Fibroblast of pulmonary artery (primary cell): Measurements from ENCODE around the gene ATP9B.

Experiments used
- DNase-seq: peaks from one replicate; pipeline ENCODE4 v3.0.0-alpha.2; 2010; ENCODE audit warnings: low read depth
- H3K4me3 ChIP-seq: replicated peaks from 2 replicates; pipeline ENCODE4 v1.5.1; 2011; ENCODE audit warnings: low read depth, mild to moderate bottlenecking, control low read depth, low read length, moderate library complexity
- TF ChIP-seq, protein P1 (sequence below): IDR thresholded peaks from 2 replicates; pipeline ENCODE4 v1.5.1; 2011; ENCODE audit warnings: mild to moderate bottlenecking, control low read depth, low read length, inconsistent platforms; ENCODE audit errors: missing control alignments

ATP9B gene

DNA sequence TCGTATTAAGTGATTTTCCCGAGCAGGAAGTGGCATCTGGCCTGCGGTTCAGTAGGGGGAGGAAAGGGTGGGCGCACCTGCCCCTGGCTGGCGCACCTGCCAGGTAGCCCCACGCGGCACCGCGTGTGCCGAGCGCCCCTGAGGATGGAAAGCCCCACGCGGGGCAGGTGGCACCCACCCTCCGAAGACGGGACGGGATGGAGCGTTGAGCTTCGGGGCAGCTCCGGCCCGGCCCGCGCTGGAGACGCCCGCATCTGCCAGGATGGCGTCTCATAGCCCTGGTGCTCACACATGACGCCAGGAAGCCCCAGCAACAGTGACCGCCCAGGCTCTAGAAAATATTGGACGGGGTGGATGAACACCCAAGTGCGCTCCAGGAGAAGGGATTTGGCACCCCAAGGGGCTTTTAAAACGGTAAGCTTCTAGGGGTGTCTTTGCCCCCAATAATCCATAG lies 324.0 kb downstream of the ATP9B start:
- no peak for DNase-seq
- peak overlapping the region; percentile 47 for H3K4me3 ChIP-seq
- TF ChIP-seq, protein P1, sequence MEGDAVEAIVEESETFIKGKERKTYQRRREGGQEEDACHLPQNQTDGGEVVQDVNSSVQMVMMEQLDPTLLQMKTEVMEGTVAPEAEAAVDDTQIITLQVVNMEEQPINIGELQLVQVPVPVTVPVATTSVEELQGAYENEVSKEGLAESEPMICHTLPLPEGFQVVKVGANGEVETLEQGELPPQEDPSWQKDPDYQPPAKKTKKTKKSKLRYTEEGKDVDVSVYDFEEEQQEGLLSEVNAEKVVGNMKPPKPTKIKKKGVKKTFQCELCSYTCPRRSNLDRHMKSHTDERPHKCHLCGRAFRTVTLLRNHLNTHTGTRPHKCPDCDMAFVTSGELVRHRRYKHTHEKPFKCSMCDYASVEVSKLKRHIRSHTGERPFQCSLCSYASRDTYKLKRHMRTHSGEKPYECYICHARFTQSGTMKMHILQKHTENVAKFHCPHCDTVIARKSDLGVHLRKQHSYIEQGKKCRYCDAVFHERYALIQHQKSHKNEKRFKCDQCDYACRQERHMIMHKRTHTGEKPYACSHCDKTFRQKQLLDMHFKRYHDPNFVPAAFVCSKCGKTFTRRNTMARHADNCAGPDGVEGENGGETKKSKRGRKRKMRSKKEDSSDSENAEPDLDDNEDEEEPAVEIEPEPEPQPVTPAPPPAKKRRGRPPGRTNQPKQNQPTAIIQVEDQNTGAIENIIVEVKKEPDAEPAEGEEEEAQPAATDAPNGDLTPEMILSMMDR: no peak

DNA sequence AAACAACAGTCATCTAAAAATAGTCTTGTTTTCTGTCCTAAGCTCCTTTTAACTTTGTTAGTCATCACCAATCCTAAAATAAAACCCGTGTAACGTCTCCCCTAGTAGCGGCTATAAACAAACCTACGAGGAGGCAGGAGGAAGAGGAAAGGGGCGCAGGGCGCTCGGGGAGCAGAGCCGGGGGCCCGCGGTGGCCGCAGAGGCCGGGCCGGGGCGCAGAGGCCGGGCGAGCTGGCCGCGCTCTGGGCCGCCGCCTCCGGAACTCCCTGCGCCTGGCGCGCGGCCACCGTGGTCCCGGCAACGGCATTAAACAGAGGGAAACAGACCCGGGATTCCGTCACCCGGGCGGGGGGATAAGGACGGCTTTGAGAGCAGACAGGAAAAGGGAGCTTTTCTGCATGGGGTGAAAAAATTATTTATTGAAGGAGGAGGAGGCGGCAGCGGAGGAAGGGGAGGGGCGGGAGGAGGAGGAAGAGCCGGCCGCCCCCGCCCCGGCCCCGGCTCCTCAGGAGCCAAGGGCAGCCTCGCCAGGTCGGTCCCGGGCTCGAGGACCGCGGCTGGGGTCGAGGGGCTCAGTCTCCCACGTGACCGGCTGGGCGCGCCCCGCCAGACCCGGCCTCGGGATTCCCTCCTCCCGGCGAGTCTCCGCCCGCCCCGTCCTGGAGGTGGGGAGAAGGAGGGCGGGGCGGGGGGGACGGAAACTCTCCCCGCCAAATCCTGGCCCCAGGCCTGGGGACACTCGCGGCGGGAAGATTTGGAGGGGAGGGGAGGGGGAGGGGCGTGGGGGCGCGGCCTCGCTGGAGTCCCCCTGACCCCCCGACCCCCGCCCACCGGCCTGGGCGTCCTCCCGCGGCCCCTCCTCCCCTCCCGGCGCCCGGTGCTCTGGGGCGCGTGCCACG lies 324.7 kb downstream of the ATP9B start:
- H3K4me3 ChIP-seq: peak overlapping the region; percentile 47
- TF ChIP-seq, protein P1: no peak
- peak; percentile 94 for DNase-seq

DNA sequence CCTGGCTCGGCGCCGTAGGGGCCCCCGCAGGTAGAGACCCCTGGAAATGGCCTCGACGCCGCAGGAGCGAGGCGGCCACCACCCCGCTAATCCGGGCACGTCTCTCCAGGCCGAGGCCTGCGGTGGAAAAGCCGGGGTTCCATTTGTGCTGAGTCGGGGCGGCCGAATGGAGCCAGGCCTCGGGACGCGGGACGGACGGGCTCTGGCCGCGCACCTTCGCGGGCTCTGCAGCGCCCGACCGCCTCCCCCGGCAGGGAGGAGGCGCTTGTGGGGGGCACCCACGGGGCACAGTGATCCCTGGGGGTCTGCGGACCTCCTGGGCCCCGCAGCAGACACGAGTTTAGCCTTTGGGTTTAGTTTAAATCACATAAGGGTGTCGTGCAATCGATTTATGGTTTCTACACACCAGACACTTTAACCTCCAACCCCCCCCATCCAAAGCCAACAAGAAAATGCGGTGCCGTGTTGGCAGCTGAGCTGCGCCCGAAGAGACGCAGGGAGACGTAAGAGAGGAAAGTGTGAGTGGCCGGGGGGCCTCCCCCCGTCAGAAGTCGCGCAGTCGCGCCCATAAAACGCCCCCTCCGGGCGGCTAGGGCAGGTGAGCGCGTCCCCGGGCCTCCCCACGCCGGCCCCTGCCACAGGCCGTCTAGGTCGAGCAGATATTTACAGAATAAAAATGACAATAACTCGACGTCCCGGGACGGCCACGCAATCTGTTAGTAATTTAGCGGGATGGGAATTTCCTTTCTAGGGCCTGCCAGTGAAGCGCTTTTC lies 325.5 kb downstream of the ATP9B start:
- peak overlapping the region; percentile 25 for H3K4me3 ChIP-seq
- DNase-seq: peak; percentile 66
- TF ChIP-seq, protein P1: no peak

DNA sequence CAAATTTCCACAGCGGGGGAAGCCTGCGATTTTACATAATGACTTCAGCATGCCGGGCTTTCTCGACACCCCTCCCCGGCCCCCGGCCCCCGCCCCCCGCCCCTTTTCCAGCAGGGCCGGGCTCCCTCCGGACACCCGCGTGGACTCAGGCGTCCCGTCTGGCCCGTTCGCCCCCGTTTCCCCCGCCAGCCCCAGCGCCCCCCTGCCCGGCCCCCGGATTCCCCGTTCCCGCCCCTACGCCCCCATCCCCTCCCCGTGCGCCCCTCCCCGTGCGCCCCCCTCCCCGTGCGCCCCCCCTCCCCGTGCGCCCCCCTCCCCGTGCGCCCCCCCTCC lies 326.1 kb downstream of the ATP9B start:
- DNase-seq: no peak
- TF ChIP-seq, protein P1: no peak
- H3K4me3 ChIP-seq: no peak overlapping the region

DNA sequence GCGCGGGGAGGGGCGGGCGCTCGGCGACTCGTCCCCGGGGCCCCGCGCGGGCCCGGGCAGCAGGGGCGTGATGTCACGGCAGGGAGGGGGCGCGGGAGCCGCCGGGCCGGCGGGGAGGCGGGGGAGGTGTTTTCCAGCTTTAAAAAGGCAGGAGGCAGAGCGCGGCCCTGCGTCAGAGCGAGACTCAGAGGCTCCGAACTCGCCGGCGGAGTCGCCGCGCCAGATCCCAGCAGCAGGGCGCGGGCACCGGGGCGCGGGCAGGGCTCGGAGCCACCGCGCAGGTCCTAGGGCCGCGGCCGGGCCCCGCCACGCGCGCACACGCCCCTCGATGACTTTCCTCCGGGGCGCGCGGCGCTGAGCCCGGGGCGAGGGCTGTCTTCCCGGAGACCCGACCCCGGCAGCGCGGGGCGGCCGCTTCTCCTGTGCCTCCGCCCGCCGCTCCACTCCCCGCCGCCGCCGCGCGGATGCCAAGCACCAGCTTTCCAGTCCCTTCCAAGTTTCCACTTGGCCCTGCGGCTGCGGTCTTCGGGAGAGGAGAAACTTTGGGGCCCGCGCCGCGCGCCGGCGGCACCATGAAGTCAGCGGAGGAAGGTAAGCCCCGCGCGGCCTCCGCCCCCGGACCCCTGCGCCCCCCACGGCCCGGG lies 326.7 kb downstream of the ATP9B start, which contains the start of gene NFATC1:
Gene NFATC1 (plus strand): TSS at position 170 of the 644 bp plus-strand sequence. CDS start 295 bp downstream, at position 465.
- DNase-seq: peak; percentile 84
- peak within 1 kb of the TSS; percentile 55 for H3K4me3 ChIP-seq
- TF ChIP-seq, protein P1: no peak

DNA sequence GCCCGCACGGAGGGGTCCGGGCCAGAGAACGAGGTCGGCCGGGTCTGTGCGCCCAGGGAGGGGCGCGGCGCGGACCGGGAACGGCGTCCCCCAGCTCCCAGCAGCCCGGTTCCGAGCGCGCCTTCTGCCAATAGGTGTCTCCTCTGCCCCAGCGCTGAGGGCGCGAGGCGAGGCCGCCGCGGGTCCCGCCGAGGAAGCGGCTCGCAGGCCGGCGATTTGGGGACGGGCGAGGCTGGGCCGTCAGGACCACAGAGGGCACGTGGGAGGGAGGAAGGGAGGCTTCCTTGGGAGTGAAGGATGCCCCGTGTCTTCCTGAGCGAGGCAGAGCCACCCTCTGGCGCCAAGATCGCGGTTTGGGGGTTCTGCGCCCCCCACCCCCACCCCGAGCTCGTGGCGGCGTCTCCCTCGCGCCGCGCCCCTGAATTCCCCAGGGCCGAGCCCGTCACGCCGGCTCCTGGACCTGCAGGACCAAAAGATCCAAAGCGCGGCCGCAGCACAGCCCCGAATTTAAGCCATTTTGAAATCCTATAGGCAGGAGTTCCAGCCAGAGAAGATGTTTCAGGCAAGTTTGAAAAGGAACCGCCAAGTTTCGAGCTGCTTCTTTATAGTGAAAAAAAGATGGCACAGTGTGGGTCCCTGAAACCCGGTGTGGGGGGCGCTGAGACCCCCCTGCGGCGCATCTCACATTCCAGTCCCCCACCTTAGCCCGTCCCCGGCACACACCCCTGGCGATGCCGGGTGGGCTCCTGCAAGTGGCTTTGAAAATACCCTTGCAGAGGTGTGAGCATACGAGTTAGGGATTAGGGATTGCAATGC lies 327.4 kb downstream of the ATP9B start:
- H3K4me3 ChIP-seq: peak overlapping the region; percentile 55
- DNase-seq: peak; percentile 50
- TF ChIP-seq, protein P1: no peak
